Measurements from ENCODE around the gene MOB4.
"Not testable (repeated sequence)": the region's sequence is repeated elsewhere in the genome, so short reads cannot be mapped to it uniquely, and the experiment has no call there.

The MOB4 gene

DNA sequence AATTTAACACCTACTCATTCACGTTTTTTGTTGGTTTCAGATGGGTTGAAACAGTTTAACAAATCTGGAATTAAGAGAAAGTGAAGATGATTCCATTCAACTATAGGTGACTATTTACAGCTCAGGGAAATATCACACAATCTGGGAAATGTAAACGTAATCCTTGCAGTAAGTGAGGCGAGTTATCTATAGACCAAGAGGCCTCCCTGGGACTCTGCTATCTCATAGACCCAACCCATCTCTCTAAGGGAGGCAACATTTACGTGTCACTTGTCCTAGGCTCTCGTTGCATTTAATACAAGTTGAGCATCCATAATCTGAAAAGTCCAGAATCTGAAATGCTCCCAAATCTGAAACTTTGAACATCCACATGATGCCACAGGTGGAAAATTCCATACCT, 2.0 kb upstream of the MOB4 start:
- no peak for DNase-seq (ENCODE audit: low spot score)

GRCh38 chr2:197514754-197515153, 1.1 kb upstream of the MOB4 start:
- DNase-seq (ENCODE audit: low spot score): no peak

DNA sequence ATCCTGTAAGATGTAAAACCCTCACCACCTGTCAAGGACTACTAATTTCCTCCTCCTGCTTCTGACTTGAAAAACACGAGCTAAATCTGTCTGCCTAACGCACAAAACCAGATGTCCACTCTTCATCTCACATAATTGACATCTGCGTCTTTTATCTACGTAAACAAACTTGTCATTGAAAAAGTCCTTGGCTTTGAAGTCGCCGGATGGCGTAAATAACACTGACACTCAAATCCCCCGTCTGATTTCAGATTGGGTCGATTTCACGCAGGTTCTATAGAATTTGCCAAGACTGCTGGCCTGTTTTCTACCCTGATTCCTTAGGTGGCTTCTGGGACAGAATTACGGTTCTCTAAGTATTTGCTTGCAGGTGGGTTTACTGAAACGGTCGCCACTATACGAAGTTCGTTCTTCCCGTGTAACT, 539 bp upstream of the MOB4 start:
- peak; percentile 82 for DNase-seq (ENCODE audit: low spot score)

DNA sequence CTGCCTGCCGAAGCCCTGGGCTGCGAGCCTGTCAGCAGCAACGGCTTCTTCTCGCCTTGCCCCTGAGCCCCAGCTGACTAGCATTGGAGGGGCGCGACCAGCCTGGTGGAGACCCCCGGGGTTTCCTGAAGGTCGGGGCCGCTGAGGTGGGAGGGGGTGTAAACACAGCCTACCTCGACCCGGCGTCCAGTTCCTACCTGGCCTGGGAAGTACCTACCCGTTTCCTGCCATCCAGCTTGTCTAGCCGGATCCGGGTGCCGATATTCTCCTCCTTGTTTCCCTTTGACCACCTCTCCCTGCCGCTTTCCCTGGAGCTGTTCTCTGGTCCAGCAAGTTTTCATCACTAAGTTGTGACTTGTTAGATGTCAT, 511 bp downstream of the MOB4 start:
- DNase-seq (ENCODE audit: low spot score): no peak

- DNase-seq (ENCODE audit: low spot score): no peak
Measured at GRCh38 chr2:197517150-197517549, 1.3 kb downstream of the MOB4 start.

DNA sequence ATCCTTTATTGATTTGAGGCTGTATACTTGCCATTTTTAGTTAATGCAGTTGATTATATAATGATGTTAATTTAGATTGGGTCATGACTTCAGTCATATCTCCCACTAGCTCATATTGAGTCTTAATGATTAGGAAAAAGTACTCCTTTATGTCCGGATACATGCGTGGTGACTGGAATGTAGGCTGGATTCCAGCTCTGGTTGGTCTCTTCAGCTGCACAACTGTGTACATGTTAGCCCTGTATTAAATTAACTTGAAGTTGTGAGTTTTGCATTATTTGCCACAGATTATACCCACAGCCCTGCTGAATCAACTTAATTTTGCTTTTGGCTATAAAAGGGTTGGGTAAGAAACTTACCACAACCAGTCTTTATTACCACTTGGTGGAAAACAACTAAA, 22.5 kb downstream of the MOB4 start:
- no peak for DNase-seq (ENCODE audit: low spot score)

DNA sequence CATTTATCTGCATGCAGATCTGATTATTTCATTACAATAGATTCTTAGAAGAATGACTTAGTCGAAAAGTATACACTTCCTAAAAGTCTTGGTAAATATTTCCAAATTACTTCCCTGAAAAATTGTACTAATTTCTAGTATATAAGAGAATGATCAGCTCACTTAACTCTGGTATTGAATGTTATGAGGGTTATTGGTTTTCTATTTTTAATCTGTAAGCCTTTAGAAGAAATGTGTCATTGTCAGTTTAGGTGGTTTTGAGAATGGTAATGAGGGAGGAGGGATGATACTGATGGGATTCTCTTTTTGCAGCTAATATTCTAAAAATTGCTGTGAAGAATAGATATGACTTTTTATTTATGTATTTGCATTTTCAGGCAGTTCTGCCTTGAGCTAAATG, 23.9 kb downstream of the MOB4 start:
- DNase-seq (ENCODE audit: low spot score): no peak

DNA sequence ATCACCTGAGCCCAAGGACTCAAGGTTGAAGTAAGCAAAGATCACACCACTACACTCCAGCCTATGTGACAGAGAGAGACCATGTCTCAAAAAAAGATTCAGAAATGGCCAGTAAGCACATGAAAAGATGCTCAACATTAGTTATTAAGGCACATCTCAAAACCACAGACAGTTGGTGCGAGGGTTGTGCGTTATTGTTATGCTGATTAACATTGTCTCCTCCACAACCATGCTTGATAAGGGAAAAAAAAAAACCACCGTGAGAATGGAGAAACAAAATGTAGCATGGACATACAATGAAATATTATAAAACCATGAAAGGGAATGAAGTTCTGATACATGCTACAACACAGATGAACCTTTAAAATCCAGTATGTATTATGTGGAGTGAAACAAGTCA, 27.3 kb downstream of the MOB4 start:
- DNase-seq (ENCODE audit: low spot score): no peak

GRCh38 chr2:197547163-197547900, 31.5 kb downstream of the MOB4 start:
- DNase-seq (ENCODE audit: low spot score): no peak

DNA sequence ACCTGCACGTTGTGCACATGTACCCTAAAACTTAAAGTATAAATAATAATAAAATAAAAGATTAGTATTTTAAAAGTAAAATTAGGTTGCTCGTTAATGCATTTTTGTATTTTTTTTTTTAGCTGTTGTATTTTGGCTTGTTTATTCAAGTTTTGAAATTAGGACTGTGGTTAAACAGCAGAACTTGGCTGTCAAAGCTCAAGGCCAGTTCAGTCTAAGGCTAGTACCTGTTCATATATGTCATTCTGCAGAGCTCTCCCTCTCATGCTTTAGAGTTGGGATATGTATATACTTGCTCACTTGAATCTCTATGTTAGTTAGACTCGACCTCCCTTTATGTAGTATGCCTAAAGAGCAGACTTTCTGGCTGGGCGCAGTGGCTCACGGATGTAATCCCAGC, 32.7 kb downstream of the MOB4 start:
- no peak for DNase-seq (ENCODE audit: low spot score)

- not testable (repeated sequence) for DNase-seq (ENCODE audit: low spot score)
Measured at GRCh38 chr2:197551260-197551659, 35.4 kb downstream of the MOB4 start.

- DNase-seq (ENCODE audit: low spot score): no peak
Measured at GRCh38 chr2:197555467-197555866, 39.6 kb downstream of the MOB4 start.

DNA sequence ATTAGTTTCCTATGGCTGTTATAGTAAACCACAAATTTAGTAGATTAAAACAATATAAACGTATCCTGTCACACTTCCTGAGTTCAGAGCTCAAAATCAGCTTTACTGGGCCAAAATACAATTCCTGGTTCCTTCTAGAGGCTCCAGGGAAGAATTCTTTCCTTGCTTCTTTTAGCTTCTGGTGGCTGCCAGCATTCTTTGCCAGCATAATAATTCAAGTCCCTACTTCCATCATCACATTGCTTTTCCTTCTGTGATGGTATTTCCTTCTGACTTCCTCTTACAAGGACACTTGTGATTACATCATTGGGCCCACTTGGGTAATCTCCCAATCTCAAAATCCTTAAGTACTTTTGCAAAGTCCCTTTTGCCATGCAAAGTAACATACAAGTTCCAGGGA, 40.6 kb downstream of the MOB4 start:
- DNase-seq (ENCODE audit: low spot score): no peak

GRCh38 chr2:197558393-197558792, 42.5 kb downstream of the MOB4 start:
- DNase-seq (ENCODE audit: low spot score): no peak

- no peak for DNase-seq (ENCODE audit: low spot score)
Measured at GRCh38 chr2:197559681-197560080, 43.8 kb downstream of the MOB4 start.

DNA sequence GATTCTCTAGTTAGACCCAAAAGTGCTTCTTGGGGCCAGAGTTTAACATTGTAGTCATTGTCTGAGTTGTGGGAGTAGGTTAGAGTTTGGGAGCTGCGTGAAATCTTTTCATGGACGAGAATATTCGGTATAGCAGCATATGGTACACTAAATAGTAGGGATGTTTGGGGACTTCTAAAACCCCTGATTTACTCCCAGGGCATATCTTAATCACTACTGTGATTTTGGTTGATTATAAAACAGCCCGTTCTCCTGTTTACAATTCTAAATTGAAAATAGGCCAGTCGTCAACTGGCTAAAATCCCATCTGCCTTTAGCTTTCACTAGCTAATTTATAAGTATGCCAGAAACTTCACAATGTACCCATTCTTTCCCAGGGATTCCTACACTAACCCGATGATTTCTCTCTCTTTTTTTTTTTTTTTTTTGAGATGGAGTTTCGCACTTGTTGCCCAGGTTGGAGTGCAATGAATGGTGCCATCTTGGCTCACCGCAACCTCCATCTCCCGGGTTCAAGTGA, 44.3 kb downstream of the MOB4 start:
- no peak for DNase-seq (ENCODE audit: low spot score)

DNA sequence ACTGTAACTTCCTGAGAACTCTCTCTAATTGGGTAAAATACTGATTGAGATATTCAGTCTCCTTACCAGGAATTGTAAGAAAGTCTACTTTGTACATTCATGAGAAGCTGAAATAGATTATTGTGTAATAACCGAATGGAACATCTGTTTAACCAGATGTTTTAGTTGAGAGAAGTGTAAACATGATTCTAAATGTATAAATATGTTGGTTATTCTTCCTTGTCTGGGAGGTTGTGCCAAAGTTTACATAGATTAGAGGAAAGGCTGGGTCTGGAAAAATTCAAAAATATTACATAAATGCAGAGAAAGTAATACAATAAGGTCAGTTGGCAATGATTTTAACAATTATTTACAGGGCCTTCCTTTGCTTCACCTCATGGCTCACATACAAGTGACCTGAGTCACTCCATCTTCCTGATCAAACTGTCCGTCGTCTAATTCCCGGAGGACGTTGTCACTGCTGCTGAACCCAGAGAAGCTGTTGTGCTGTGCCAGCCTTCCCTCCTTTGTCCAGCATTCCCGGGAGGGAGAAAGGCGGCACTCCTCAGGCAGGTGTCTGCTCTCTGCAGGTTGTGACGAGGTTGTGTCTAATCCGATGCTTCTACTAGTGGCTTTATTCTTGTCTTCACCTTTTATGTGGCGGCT, 55.9 kb downstream of the MOB4 start:
- no peak for DNase-seq (ENCODE audit: low spot score)

- DNase-seq (ENCODE audit: low spot score): no peak
Measured at GRCh38 chr2:197573608-197574007, 57.7 kb downstream of the MOB4 start.

DNA sequence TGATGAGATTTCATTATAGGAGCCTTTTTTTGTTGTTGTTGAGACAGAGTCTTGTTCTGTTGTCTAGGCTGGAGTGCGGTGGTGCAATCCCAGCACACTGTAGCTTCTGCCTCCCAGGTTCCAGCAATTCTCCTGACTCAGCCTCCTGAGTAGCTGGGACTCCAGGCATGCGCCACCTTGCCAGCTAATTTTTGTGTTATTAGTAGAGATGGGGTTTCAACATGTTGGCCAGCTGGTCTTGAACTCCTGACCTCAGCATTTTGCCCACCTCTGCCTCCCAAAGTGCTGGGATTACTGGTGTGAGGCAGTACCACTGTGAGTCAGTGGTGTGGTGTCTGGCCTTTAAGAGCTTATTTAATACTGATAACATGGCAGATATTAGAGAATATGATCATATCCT, 60.1 kb downstream of the MOB4 start:
- no peak for DNase-seq (ENCODE audit: low spot score)

GRCh38 chr2:197576631-197577030, 60.8 kb downstream of the MOB4 start:
- no peak for DNase-seq (ENCODE audit: low spot score)

DNA sequence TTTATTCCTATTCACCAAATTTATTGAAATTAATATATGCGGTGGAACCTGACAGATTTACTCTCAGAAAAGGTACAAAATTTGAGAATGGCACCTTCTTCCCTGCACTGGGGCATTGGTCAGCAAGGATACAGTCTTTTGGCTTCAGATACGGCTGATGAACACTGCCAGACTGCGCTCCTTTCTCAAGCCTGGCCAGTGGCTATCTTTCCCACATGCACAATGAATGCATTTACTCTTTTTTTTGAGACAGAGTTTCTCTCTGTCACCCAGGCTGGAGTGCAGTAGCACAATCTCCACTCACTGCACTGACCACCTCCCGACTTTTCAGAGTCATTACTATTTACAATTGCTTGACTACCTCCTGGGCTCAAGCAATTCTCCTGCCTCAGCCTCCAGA, 61.6 kb downstream of the MOB4 start:
- no peak for DNase-seq (ENCODE audit: low spot score)

GRCh38 chr2:197578294-197578693, 62.4 kb downstream of the MOB4 start:
- not testable (repeated sequence) for DNase-seq (ENCODE audit: low spot score)

GRCh38 chr2:197580166-197580565, 64.3 kb downstream of the MOB4 start:
- DNase-seq (ENCODE audit: low spot score): not testable (repeated sequence)
